H1 (cell line): ENCODE data around the gene HRH2. TPM values are rescaled to one million over a fixed set of nuclear protein-coding genes. Genes with fewer than 3 reads are reported as not detected.

Experiments
- CTCF ChIA-PET: fragments of 300-600 bp; sonication (Branson Sonifier 250); formaldehyde crosslinking; loops from one replicate; lab custom pipeline; 2021; ENCODE audit not compliant: partially characterized antibody; lab: Charles Lee
- POLR2A ChIA-PET: fragments of 300-600 bp; sonication (Branson Sonifier 250); formaldehyde crosslinking; loops from one replicate; lab custom pipeline; 2021; ENCODE audit warnings: inconsistent platforms; ENCODE audit not compliant: partially characterized antibody; lab: Charles Lee
- DNase-seq, 2 experiments: peaks; one replicate each; pipeline versions ENCODE4 v3.0.0 to v3.0.0-alpha.2; 2010 to 2022; ENCODE audit warnings: low spot score in 2 of 2, low read depth in 1 of 2, mixed read lengths in 1 of 2
- FAIRE-seq: peaks from 2 replicates; lab custom pipeline; 2011; peaks lifted over from hg19 to GRCh38; lab: Jason Lieb, UNC
- H2AFZ ChIP-seq: 2 replicates; pipeline ENCODE4 v1.8.1; 2012; ENCODE audit warnings: low read length, inconsistent platforms
- H2AK5ac ChIP-seq: 2 replicates; pipeline ENCODE4 v1.6.1; 2013; ENCODE audit warnings: low read depth, low read length
- H2BK120ac ChIP-seq: replicated peaks from 2 replicates; pipeline ENCODE3; 2013; ENCODE audit warnings: low read depth, low read length, inconsistent platforms
- H2BK12ac ChIP-seq: 2 replicates; pipeline ENCODE4 v1.6.1; 2013; ENCODE audit warnings: low read depth, low read length
- H2BK15ac ChIP-seq: 2 replicates; pipeline ENCODE4 v1.6.1; 2013; ENCODE audit warnings: low read length
- H2BK20ac ChIP-seq: 2 replicates; pipeline ENCODE4 v1.6.1; 2013; ENCODE audit warnings: low read length
- H2BK5ac ChIP-seq: 2 replicates; pipeline ENCODE4 v1.6.1; 2013; ENCODE audit warnings: low read depth, low read length
- H3K14ac ChIP-seq: 2 replicates; pipeline ENCODE4 v1.6.1; 2013; ENCODE audit warnings: inconsistent platforms; ENCODE audit not compliant: insufficient read length
- H3K18ac ChIP-seq: 2 replicates; pipeline ENCODE4 v1.6.1; 2013; ENCODE audit warnings: low read length; ENCODE audit errors: extremely low read depth
- H3K23ac ChIP-seq: 2 replicates; pipeline ENCODE4 v1.6.1; 2013; ENCODE audit warnings: inconsistent platforms; ENCODE audit not compliant: insufficient read length
- H3K23me2 ChIP-seq: 2 replicates; pipeline ENCODE4 v1.6.1; 2013; ENCODE audit warnings: low read depth, low read length
- H3K27ac ChIP-seq: 2 replicates; pipeline ENCODE4 v1.6.1; 2011; ENCODE audit warnings: low read depth, low read length, inconsistent platforms
- H3K27me3 ChIP-seq, 4 experiments: replicated peaks in 1 of 4; 1 replicate in 1 of 4; 2 replicates in 3 of 4; pipeline versions ENCODE4 v1.6.1 to v1.8.1; 2011 to 2013; ENCODE audit warnings: low read length in 3 of 4, mild to moderate bottlenecking in 3 of 4, inconsistent platforms in 2 of 4, mixed read lengths in 2 of 4, moderate library complexity in 1 of 4; ENCODE audit not compliant: control insufficient read depth in 3 of 4, insufficient read depth in 3 of 4; ENCODE audit errors: extremely low read depth in 1 of 4
- H3K36me3 ChIP-seq, 4 experiments: 2 replicates each; pipeline versions ENCODE4 v1.6.1 to v1.8.1; 2011 to 2013; ENCODE audit warnings: mild to moderate bottlenecking in 4 of 4, low read length in 3 of 4, moderate library complexity in 2 of 4, control low read depth in 1 of 4, inconsistent platforms in 1 of 4; ENCODE audit not compliant: insufficient read depth in 4 of 4, control insufficient read depth in 2 of 4
- H3K4ac ChIP-seq: replicated peaks from 2 replicates; pipeline ENCODE3; 2013; ENCODE audit warnings: low read length, low read depth, mixed read lengths, inconsistent platforms; ENCODE audit not compliant: insufficient read length
- H3K4me1 ChIP-seq, 4 experiments: replicated peaks in 1 of 4; 1 replicate in 1 of 4; 2 replicates in 3 of 4; pipeline versions ENCODE4 v1.6.1 to v1.8.1; 2011 to 2013; ENCODE audit warnings: low read length in 3 of 4, inconsistent platforms in 2 of 4, mixed read lengths in 1 of 4; ENCODE audit not compliant: insufficient read depth in 4 of 4, control insufficient read depth in 3 of 4
- H3K4me2 ChIP-seq, 2 experiments: 2 replicates each; pipeline versions ENCODE4 v1.6.1 to v1.8.1; 2011 to 2013; ENCODE audit warnings: low read depth in 2 of 2, low read length in 2 of 2, control low read depth in 1 of 2, inconsistent platforms in 1 of 2, mild to moderate bottlenecking in 1 of 2; ENCODE audit not compliant: insufficient read depth in 1 of 2
- H3K4me3 ChIP-seq, 4 experiments: fragments of 200-600, 300-600 bp in 1 of 4; sonication (generic), shearing (Covaris generic), sonication (Bioruptor Twin) in 1 of 4; 2 replicates each; pipeline versions ENCODE4 v1.5.1 to v1.8.1; 2011 to 2016; ENCODE audit warnings: low read length in 4 of 4, low read depth in 3 of 4, control low read depth in 2 of 4, inconsistent platforms in 2 of 4, mild to moderate bottlenecking in 2 of 4, mixed read lengths in 1 of 4, moderate library complexity in 1 of 4; ENCODE audit not compliant: insufficient read depth in 2 of 4; ENCODE audit errors: extremely low read depth in 1 of 4
- H3K56ac ChIP-seq: replicated peaks from 2 replicates; pipeline ENCODE3; 2013; ENCODE audit warnings: low read depth, mild to moderate bottlenecking, mixed read lengths, low read length, inconsistent platforms; ENCODE audit not compliant: insufficient read length
- H3K79me1 ChIP-seq: 2 replicates; pipeline ENCODE4 v1.6.1; 2013; ENCODE audit warnings: low read depth, low read length, control low read depth
- H3K79me2 ChIP-seq, 2 experiments: 2 replicates each; pipeline versions ENCODE4 v1.6.1 to v1.8.1; 2012 to 2013; ENCODE audit warnings: low read length in 2 of 2, mild to moderate bottlenecking in 2 of 2, inconsistent platforms in 1 of 2; ENCODE audit not compliant: insufficient read depth in 2 of 2, control insufficient read depth in 1 of 2
- H3K9ac ChIP-seq, 4 experiments: replicated peaks in 1 of 4; 1 replicate in 1 of 4; 2 replicates in 3 of 4; pipeline versions ENCODE4 v1.6.1 to v1.8.1; 2011 to 2013; ENCODE audit warnings: low read depth in 3 of 4, low read length in 3 of 4, control low read depth in 2 of 4, mild to moderate bottlenecking in 2 of 4, moderate library complexity in 2 of 4, inconsistent platforms in 1 of 4; ENCODE audit errors: extremely low read depth in 1 of 4
- H3K9me3 ChIP-seq, 2 experiments: 2 replicates each; pipeline versions ENCODE4 v1.6.1 to v1.8.1; 2012 to 2013; ENCODE audit warnings: mild to moderate bottlenecking in 2 of 2, moderate library complexity in 2 of 2, control low read depth in 1 of 2, inconsistent platforms in 1 of 2, low read depth in 1 of 2, low read length in 1 of 2, mixed read lengths in 1 of 2; ENCODE audit not compliant: insufficient read depth in 2 of 2
- H4K20me1 ChIP-seq, 2 experiments: replicated peaks in 1 of 2; 2 replicates each; pipeline versions ENCODE3 to v1.8.1; 2011 to 2013; ENCODE audit warnings: inconsistent platforms in 2 of 2, low read length in 2 of 2, mild to moderate bottlenecking in 1 of 2; ENCODE audit not compliant: insufficient read depth in 2 of 2, control insufficient read depth in 1 of 2
- H4K5ac ChIP-seq: 2 replicates; pipeline ENCODE4 v1.6.1; 2013; ENCODE audit warnings: low read length, low read depth, mixed read lengths, inconsistent platforms; ENCODE audit not compliant: insufficient read length
- H4K8ac ChIP-seq: 2 replicates; pipeline ENCODE4 v1.8.0; 2013; ENCODE audit warnings: mild to moderate bottlenecking, moderate library complexity, low read length, inconsistent platforms; ENCODE audit not compliant: insufficient read depth; ENCODE audit errors: extremely low read depth
- H4K91ac ChIP-seq: replicated peaks from 2 replicates; pipeline ENCODE3; 2013; ENCODE audit warnings: low read length, mixed read lengths, inconsistent platforms; ENCODE audit not compliant: insufficient read length
- WGBS, 2 experiments: shearing (Covaris generic) in 1 of 2; methylation state at CpG; one replicate each; pipeline versions ENCODE4 v1.1.6 to v1.1.7; 2013 to 2015; ENCODE audit warnings: low lambda C conversion rate in 2 of 2, mixed read lengths in 2 of 2, inconsistent platforms in 1 of 2, low coverage in 1 of 2, missing lambda C conversion rate in 1 of 2; ENCODE audit not compliant: insufficient replicate concordance in 2 of 2, insufficient coverage in 1 of 2, insufficient read length in 1 of 2; ENCODE audit errors: extremely low coverage in 1 of 2, missing lambda C conversion rate in 1 of 2; 5-methylcytosine and 5-hydroxymethylcytosine counted together
- polyA plus RNA-seq, 7 experiments: library from polyadenylated mRNA; depleted of rRNA in 3 of 7; stranded (reverse) in 5 of 7; unstranded in 2 of 7; fragments of >200 nt in 5 of 7; fragments of 200-250 nt in 2 of 7; gene quantifications; 1 replicate in 5 of 7; 2 replicates in 1 of 7; 4 replicates in 1 of 7; pipeline versions ENCODE4 v1.2.1 to v1.2.3, GENCODE V29; 2011 to 2013; ENCODE audit warnings: missing spikeins in 2 of 7, mixed read lengths in 2 of 7
- total RNA-seq: library from RNA; stranded (reverse); fragmentation: NEBNext Ultra II Directional; extraction: Animal tissue kit (Norgen Biotek cat#: 25700); gene quantifications from 2 replicates; pipeline ENCODE4 v1.2.1, GENCODE V29; 2021
- TF ChIP-seq, protein P1 (sequence below): IDR thresholded peaks from 2 replicates; pipeline ENCODE4 v1.6.1; 2012; ENCODE audit warnings: low read length, inconsistent platforms

The HRH2 gene
- total and polyA plus RNA-seq, 2 of the 8 experiments (the other 6 are each of a cell fraction or from before 2014, with no cell fraction given), result 7.8 to 8.1 TPM

DNA sequence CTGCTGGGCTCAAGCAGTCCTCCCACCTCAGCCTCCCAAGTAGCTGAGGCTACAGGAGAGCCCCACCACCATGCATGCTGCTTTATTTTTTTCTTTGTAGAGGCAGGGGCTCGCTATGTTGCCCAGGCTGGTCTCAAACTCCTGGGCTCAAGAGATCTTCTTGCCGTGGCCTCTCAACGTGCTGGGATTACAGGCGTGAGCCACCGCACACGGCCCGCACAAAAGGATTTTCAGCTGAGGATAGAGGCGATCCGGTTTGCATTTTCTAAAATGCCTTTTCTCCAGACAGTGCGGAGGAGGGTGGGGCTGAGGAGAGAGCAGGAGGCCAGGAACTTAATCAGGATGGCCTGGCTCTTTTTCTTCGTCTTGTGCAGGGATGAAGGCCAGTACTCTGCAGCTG is 6.9 kb downstream of the HRH2 start:
- H4K5ac ChIP-seq, result no peak overlapping the region
- WGBS, 2 experiments, result 91% methylated on average over 11 of the region's 11 CpGs; no CpG with 5 or more reads in 1 of the 2 experiments
- H3K9me3 ChIP-seq, result no peaks in the 10 kb centered on the region
- H2BK120ac ChIP-seq, result no peak overlapping the region
- peaks cover 4% of the 10 kb centered on the region; the same call in 1 of the 2 replicates for H3K79me1 ChIP-seq
- H3K4me1 ChIP-seq, result no peaks in the 10 kb centered on the region
- no peaks in the 10 kb centered on the region for H3K27me3 ChIP-seq
- H2AFZ ChIP-seq, result no peak overlapping the region
- H3K4me3 ChIP-seq, result no peak overlapping the region
- no peak for DNase-seq
- no peak for FAIRE-seq
- no peak overlapping the region for H3K23ac ChIP-seq
- no peaks in the 10 kb centered on the region for H3K36me3 ChIP-seq
- no peak overlapping the region for H2BK5ac ChIP-seq
- peaks cover 0 to 2% of the 10 kb centered on the region in 2 experiments for H4K20me1 ChIP-seq
- H3K27ac ChIP-seq, result no peak overlapping the region
- H3K23me2 ChIP-seq, result no peaks in the 10 kb centered on the region
- CTCF ChIA-PET, result interaction anchor here (0.8 to 2.8 kb wide), 4 partner anchors 32 to 65 kb away, joined by 3 to 10 read pairs (median 5); no protein-coding TSS in a partner anchor
- H4K91ac ChIP-seq, result no peak overlapping the region
- H3K4ac ChIP-seq, result no peak overlapping the region
- no peak overlapping the region for H3K56ac ChIP-seq
- POLR2A ChIA-PET, result no interaction called here
- no peak overlapping the region for H2AK5ac ChIP-seq
- no peak overlapping the region for H2BK15ac ChIP-seq
- no peak overlapping the region for H4K8ac ChIP-seq
- TF ChIP-seq, protein P1, sequence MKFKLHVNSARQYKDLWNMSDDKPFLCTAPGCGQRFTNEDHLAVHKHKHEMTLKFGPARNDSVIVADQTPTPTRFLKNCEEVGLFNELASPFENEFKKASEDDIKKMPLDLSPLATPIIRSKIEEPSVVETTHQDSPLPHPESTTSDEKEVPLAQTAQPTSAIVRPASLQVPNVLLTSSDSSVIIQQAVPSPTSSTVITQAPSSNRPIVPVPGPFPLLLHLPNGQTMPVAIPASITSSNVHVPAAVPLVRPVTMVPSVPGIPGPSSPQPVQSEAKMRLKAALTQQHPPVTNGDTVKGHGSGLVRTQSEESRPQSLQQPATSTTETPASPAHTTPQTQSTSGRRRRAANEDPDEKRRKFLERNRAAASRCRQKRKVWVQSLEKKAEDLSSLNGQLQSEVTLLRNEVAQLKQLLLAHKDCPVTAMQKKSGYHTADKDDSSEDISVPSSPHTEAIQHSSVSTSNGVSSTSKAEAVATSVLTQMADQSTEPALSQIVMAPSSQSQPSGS, result no peak
- H3K18ac ChIP-seq, result no peak overlapping the region
- H2BK20ac ChIP-seq, result no peak overlapping the region
- no peak overlapping the region for H3K9ac ChIP-seq
- no peaks in the 10 kb centered on the region for H3K79me2 ChIP-seq
- H2BK12ac ChIP-seq, result no peak overlapping the region
- H3K4me2 ChIP-seq, result no peak overlapping the region
- no peak overlapping the region for H3K14ac ChIP-seq
